ENCODE measurements around the gene EFNA5. TPM values are rescaled to one million over a fixed set of nuclear protein-coding genes. Genes with fewer than 3 reads are reported as not detected.

The EFNA5 gene
- total RNA-seq, 1 donor from 2014 or later, result 12.6 TPM

DNA sequence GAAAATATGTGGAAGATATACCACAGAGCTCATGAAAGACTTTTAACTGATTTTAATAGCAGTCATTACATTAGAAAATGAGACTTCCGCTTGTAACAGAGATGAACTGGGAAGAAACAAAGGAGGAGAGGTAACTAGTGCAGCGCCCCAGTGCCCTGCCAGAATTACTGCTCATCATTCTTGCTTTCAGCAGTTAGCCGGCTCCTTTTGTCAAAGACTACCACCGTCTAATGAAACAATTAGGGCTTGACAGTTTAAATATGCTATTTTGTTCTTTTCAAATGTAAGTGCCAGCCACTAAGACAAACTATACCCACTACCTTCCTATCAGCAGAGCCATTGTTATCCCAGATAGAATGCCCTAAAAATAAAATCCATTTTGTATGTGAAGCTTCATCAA lies 328.4 kb downstream of the EFNA5 start:
- Histone ChIP-seq H3K27me3 (ENCODE audit: control insufficient read depth, insufficient read depth, low read length) (no peaks in the 10 kb centered on the region), H3K4me3 (ENCODE audit: low read depth, low read length) (no peak overlapping the region), H3K36me3 (ENCODE audit: control insufficient read depth, insufficient read depth, low read length) (no peaks in the 10 kb centered on the region)
- TF ChIP-seq CTCF (IDR thresholded peaks at IDR 0.05; ENCODE audit: insufficient read depth, low read length, poor library complexity, severe bottlenecking), result no peak
- no peak for DNase-seq (ENCODE audit: low read depth)

GRCh38 chr5:107341376-107342084 lies 329.2 kb downstream of the EFNA5 start:
- no peaks in the 10 kb centered on the region for H3K27me3 ChIP-seq (ENCODE audit: control insufficient read depth, insufficient read depth, low read length)
- no peak for DNase-seq (ENCODE audit: low read depth)
- no peak overlapping the region for H3K4me3 ChIP-seq (ENCODE audit: low read depth, low read length)
- no peaks in the 10 kb centered on the region for H3K36me3 ChIP-seq (ENCODE audit: control insufficient read depth, insufficient read depth, low read length)
- TF ChIP-seq CTCF (IDR thresholded peaks at IDR 0.05; ENCODE audit: insufficient read depth, low read length, poor library complexity, severe bottlenecking), result no peak

- Histone ChIP-seq H3K4me3 (ENCODE audit: low read depth, low read length) (no peak overlapping the region), H3K36me3 (ENCODE audit: control insufficient read depth, insufficient read depth, low read length) (no peaks in the 10 kb centered on the region), H3K27me3 (ENCODE audit: control insufficient read depth, insufficient read depth, low read length) (no peaks in the 10 kb centered on the region)
- TF ChIP-seq CTCF (IDR thresholded peaks at IDR 0.05; ENCODE audit: insufficient read depth, low read length, poor library complexity, severe bottlenecking), result no peak
- DNase-seq (ENCODE audit: low read depth), result no peak
These were observed 330.1 kb downstream of the EFNA5 start for GRCh38 chr5:107340631-107341030.

- Histone ChIP-seq H3K36me3 (ENCODE audit: control insufficient read depth, insufficient read depth, low read length) (no peaks in the 10 kb centered on the region), H3K27me3 (ENCODE audit: control insufficient read depth, insufficient read depth, low read length) (no peaks in the 10 kb centered on the region), H3K4me3 (ENCODE audit: low read depth, low read length) (no peak overlapping the region)
- DNase-seq (ENCODE audit: low read depth), result no peak
- no peak for TF ChIP-seq CTCF (IDR thresholded peaks at IDR 0.05; ENCODE audit: insufficient read depth, low read length, poor library complexity, severe bottlenecking)
These were observed 332.4 kb downstream of the EFNA5 start for GRCh38 chr5:107338335-107338734.

GRCh38 chr5:107337281-107337680 lies 333.5 kb downstream of the EFNA5 start:
- DNase-seq (ENCODE audit: low read depth), result no peak
- Histone ChIP-seq H3K4me3 (ENCODE audit: low read depth, low read length) (no peak overlapping the region), H3K36me3 (ENCODE audit: control insufficient read depth, insufficient read depth, low read length) (no peaks in the 10 kb centered on the region), H3K27me3 (ENCODE audit: control insufficient read depth, insufficient read depth, low read length) (no peaks in the 10 kb centered on the region)
- no peak for TF ChIP-seq CTCF (IDR thresholded peaks at IDR 0.05; ENCODE audit: insufficient read depth, low read length, poor library complexity, severe bottlenecking)

DNA sequence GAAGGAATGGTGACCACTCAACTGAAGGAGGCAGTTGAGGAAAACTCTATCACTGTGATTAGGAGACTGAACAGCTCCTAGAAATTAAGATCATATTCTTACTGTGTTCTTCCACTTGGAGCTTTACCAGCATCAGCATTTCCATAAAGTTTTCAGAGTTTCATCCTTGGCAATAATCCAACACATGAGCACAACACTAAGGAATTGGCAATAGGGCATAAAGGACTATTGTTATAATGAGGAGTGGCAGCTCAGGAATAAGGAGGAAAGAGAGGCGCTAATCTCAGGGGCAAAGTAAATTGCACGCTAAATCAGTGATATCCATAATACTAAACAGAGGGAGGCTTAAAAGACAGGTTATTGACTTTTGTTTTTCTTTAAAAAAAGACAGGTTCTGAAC lies 338.9 kb downstream of the EFNA5 start:
- no peak for DNase-seq (ENCODE audit: low read depth)
- no peaks in the 10 kb centered on the region for H3K27me3 ChIP-seq (ENCODE audit: control insufficient read depth, insufficient read depth, low read length)
- no peak overlapping the region for H3K4me3 ChIP-seq (ENCODE audit: low read depth, low read length)
- no peak for TF ChIP-seq CTCF (IDR thresholded peaks at IDR 0.05; ENCODE audit: insufficient read depth, low read length, poor library complexity, severe bottlenecking)
- H3K36me3 ChIP-seq (ENCODE audit: control insufficient read depth, insufficient read depth, low read length), result no peaks in the 10 kb centered on the region
